GM11168 (cell line): ENCODE data around the gene CPLANE2.

Source experiments
- in situ Hi-C: fragments of 300-500 bp; cut with MboI; formaldehyde crosslinking; loops from one replicate; pipeline ENCODE4 v1.12.0; 2022; ENCODE audit warnings: low sequenced_read_pairs; ENCODE audit not compliant: unreplicated experiment

Gene CPLANE2

DNA sequence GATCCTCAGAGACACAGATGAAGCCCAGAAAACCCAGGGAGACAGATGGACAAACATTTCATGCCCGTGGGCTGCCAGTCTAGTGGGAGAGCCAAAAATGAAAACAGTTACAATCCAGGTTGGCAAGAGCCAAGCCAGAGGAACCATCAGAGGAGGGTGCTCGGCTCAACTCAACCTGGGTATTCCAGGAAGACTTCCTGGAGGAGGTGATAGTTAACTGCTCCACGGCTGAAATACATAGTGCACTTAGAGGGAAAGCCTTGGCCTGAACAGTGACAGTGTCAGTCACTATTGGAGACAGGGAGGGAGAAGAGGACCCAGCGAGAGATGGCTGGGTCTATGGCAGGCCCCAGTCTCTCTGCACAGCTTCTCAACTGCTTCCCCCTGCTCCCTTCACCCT lies 26.4 kb downstream of the CPLANE2 start:
- in situ Hi-C loops: no loop called here

DNA sequence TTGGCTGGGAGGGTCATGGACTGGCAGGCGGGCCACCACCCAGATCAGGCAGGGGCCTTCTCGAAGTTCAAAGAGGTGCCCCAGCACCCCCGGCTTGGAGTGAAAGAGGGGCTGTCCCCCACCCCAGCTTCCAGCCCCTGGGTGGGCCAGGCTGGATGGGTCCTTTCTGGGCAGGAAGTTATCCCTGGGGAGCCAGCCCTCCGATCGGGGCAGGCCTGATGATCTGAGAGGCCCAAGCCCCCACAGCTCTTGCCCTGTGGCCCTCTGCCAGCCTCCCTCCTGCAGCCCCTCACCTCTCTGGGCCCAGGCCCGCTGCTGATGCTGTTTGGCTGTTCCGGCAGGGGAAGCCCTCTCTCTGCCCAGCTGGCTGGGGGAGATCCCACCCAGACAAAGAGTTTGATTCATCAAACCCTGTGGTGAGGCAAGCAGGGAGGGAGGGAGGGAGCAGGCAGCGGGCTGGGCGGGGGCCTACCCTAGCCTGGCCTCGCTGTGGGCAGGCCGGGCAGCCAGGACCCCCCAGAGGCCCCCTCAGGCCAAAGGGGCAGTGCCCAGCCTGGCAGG lies 27.1 kb downstream of the CPLANE2 start:
- in situ Hi-C loops: no loop called here

DNA sequence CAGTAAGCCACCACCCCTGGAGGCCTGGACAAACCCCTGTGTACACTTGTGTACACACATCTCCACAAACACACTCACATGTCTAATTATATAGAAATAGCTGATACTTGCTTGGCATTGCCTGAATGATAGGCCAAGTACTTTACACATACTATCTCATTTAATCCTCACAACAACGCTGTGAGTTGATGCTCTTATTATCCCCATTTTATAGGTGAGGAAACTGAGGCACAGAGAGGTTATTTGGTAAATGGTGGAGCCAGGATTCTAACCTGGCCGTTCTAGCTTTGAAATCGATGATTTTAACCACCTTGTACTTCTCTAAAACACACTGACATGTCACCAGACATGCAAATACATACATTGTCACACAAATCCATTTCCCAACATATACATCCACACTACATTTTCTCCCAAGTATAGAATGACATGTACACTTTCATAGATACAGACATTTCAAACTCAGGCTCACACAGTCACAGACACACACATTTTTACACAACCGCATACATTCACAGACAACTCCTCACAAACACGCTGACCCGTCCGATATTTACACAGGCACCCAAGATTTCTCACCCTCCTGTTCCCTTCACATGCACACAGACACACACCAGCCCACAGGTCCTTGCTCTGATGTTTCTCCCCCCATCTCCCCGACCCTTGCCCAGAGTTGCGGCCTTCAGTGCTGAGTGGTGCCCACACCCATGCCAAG lies 27.7 kb downstream of the CPLANE2 start:
- in situ Hi-C loops: no loop called here

DNA sequence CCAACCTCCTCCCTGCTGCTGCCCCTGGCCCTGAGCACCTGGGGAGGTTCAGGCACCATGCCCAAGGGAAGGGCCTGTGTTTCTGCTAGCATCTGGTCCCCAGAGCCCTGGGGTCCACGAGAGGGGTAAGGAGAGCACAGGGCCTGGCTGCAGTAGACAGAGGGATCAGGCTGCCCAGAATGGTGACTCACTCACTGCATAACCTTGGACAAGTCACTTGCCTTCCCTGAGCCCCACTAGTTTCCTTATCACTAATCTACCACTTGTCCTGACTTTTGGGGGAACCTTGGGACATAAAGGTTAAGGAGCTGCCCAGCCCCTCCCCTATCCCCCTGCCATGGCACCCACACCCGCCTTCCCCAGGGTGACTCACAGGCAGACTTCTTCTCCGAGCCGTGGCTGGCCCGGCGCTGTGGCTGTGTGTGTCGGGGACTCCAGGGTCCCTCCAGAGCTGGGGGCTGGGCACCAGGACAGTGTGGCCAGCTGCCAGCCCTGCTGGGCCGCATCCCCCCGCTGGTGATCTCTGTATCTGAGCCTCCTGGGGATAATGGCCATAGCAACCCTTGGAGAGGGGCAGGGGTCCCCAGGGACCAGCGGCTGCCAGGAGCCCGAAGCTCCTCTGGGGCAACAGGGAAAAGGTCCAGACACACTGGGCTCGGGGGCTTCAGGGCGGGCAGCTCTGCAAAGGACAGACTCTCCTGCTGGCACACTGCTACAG lies 28.6 kb downstream of the CPLANE2 start:
- in situ Hi-C loops: no loop called here

DNA sequence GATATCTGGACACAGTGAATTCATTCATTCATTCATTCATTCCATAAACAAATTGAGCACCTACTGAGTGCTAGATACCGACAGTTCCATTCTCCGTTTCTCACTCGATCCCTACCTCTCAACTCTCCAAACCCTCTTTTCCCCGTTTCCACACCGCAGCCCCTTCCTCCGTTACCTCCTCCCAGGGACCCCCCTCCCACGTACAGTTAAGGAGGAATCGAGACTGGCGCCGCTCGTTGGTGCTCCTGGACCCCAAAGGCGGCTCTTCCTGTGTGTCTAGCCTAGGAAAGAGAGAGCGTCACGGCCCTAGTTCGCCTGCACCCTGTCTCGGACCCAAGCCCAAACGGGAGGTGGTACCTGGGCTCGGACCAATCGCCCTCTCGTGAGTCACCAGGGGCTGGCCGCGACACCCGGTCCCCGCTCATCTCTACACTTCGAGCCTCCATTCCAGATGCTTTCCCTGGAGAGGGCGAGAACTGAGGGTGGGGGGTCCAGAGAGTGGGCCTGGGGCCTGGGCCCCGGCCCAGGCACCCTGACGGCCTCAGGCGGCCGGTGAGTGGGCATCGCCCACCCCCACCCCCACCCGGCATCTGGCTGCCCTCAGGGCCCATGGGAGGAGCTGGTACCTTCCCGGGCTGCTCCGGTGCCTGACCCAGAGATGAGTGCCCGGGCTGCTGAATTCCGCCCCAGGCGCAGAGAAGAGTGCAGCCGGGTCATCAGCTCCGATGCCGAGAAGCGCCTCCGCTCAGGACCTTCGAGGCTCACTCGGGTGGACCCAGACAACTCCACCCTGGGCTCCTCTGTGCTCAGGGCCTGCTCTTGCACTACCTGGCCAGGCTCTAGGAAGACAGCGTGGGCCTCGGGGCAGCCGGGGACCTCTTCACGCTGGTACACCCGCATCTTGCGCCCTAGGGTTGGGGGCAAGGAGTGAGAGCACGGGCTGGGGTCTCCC lies 29.4 kb downstream of the CPLANE2 start:
- in situ Hi-C loops: no loop called here

DNA sequence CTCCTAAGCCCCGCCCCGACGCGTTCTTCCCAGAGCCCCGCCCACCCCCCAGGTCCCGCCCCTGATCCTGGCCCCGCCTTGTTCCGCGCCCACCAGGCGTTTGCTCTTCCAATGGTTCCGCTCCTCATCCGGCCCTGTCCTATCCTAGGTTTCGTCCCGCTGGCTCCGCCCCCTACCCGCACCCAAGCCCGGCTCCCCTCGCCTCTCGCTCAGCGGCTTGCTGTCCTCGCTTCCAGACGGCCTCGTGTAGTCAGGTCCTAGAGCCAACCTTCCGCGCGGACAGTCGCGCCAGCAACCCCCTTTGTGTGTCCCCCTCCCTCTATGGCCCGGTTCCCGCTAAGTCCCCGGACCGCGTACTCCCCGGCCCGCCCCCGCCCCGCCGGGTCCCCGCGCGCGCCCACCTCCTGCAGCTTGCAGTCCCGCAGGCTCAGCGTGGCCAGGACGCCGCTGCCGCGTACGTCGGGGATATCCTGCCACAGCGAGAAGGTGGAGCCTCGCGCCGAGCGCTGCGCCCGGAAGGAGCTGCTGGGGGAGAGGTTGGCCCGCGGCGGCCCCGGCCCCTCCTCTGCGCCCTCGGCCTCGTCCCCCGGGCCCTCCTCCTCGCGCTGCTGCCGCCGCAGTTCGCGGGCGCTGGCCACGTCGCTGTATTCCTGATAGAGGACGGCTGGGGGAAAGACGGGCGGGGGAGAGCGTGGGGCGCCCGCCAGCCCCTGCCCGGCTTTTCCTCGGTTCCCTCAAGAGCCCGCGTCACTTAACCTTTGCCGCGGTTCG lies 30.3 kb downstream of the CPLANE2 start:
- in situ Hi-C loops: no loop called here

DNA sequence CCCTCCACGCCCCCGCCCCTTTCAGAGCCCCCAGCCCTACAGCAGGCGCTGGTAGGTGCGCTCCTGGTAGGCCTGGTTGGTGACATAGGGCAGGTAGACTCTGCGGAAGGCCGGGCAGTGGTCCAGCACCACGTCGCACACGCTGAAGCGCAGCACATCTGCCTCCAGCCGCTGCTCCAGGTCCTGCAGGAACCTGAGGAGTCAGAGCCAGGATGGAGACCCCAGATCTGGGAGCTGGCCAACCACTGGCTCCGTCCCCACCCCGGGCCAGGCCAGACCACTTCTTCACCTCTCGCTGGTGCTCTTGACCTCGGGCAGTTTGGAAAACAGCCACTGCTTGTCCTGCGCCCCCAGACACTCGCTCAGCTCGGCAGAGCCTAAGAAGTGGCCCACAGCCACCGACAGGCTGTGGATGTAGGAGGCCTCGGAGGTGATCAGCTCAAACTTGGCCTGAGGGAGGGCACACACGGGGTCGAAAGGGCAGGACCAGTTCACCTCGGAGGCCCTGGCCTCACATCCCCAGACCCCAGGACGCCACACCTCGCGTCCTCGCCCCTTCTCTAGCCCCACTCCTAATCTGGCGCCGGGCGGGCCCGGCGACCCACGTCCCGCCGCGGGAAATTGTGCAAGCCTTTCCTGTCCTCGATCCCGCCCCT lies 31.0 kb downstream of the CPLANE2 start:
- in situ Hi-C loops: no loop called here

DNA sequence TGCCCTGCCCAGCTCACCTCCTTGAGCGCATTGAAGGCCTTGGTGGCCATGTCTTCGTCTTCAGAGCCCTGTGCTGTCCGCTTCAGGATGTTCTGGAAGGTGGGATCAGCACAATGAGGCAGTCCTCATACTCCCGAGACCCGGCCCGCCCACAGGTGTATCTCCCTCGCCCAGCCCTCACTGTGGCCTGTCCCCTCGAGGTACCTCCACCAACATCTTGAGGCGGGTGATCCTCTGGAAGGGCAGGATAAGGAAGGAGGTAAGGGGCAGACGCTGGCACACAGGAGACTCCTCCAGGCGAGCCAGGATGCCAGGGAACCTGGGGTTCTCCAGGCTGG lies 31.7 kb downstream of the CPLANE2 start:
- in situ Hi-C loops: no loop called here

DNA sequence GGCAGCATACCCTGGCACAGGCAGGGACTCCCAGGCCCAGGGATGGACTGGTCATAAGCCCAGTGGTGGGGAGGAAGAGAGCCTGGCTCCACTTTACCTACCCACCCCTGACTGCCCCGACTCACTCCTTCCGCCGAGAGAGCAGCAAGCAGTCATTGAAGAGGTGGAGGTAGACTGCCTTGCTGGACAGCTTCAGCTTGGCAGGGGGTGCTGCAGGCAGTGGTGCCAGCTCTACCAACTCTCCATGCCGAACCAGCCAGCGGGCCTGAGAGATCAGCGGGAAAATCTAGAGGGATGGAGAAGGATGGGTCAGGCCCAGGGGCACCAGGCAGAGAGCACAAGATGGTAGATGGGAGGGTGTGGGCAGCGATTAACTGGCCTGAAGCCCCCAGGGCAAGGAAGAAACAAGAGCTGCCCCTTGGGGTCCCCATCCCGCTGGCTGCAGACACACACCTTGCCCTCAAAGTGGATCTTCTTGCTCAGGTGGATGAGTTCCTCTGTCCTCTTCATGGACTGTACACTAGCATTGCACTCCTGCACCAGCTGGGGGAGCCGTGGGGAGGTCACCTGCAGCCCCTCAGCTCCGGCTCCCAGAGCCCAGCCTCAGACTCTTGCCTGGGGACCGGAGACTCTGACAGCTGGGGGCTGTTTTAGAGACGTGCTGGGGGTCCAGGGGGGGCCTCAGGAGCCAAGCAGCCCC lies 32.2 kb downstream of the CPLANE2 start:
- in situ Hi-C loops: no loop called here

DNA sequence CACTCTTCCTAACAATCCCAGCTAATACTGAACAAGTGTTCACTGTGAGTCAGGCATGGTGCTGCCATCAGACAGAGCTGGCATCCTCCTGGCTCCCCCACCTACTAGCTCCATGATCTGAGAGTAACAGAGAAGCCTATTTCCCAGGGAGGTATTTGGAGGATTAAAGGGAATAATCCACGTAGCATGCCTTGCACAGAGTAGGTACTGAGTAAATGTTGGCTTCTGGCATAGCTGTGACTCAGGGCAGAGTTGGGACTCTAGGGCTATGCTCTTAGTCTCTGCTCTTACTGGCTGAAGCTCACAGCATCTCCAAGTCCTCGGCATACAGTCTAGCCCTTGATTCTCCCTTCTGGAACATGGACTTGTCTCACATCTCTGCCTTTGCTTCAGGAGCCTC lies 32.8 kb downstream of the CPLANE2 start:
- in situ Hi-C loops: no loop called here

DNA sequence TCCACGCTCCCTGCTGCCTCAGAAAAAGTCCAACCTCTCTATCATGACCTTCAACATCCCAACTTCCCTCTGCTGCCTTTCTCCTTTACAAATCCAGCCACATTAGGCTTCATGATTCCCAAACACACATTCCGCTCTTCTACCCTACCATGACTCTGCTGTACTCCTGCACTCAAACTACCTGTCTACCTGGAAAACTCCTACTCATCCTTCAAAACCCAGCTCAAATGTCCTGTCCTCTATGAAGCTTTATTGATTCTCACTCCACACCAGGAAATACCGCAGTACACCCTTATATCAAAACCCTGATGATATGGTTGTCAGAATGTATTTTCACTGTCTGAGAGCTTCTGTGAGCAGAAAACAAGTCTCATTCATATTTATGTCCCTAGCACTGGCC lies 33.4 kb downstream of the CPLANE2 start:
- in situ Hi-C loops: no loop called here

DNA sequence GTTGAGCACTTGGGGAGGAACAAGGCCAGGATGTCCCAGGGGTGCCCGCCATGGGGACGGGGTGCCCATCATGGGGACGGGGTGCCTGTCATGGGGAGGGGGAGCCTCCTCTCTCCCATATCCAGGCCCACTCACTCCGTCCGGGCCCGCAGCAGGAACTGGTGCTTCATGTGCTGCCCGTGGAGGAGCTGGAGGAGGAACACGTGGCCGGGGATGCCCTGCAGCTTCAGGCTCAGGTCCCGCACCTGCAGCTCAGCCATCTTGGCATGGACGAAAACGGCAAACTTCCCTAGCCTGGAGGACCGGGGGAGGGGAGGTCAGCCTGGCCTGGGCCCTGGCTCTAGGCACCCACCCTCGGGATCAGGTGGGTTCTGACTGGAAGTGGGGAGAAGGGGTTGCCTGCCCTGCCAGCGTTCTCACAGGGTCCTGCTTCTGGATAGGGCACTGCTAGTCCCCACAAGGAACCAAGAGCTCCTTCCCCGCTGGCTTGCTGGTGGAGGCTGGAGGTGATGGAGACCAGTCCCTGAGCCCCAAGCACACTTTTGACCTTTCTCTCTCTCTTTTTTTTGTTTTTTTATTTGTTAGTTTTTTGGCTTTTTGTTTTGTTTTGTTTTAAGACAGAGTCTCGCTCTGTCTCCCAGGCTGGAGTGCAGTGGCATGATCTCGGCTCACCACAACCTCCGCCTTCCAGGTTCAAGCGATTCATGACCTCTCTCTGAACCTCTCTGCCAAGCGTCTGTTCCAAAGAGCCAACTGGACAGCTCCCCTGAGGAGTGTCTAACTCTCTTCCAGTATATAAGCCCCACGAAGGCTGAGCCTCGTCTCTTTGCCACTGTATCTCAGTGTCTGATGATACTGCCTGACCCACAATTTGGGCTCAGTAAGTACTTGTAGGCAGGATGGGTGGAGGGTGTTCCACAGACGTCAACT lies 34.4 kb downstream of the CPLANE2 start:
- in situ Hi-C loops: no loop called here

DNA sequence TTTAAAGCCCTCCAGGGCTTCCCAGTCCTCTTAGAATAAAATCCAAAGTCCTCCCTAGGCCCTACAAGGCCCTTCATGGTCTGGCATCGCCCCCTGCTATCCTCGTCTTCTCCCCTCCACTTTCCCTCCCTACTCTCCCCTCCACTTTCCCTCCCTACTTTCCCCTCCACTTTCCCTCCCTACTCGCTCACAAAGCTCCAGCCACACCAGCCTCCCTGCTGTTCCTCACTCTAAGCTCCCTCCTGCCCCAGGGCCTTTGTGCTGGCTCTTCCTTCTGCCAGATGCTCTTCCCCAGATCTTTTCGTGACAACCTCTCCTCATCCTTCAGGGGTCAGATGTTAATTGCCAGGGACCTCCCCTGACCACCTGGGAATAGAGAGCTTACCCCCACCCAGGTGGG lies 37.3 kb downstream of the CPLANE2 start:
- in situ Hi-C loops: loop anchor here (5.0 kb wide), 1 partner anchor 117 kb away; no protein-coding TSS in a partner anchor

DNA sequence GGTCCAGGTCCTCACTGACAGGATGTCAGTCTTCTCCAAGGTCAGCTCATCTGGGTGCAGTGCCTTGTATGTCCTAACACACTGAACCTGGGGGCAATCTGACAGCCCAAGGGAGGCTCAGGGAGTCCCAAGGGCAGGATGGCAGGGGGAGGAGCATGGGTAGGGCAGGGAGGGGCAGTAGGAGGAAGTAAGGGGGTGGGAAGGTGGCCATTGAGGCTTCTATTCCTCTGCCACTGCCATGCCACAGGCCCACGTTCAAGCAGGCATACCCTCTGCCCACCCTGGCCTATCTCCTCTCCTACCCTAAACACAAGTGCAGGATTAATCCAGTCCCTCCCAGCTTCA lies 37.9 kb downstream of the CPLANE2 start:
- in situ Hi-C loops: loop anchor here (5.0 kb wide), 1 partner anchor 117 kb away; no protein-coding TSS in a partner anchor

DNA sequence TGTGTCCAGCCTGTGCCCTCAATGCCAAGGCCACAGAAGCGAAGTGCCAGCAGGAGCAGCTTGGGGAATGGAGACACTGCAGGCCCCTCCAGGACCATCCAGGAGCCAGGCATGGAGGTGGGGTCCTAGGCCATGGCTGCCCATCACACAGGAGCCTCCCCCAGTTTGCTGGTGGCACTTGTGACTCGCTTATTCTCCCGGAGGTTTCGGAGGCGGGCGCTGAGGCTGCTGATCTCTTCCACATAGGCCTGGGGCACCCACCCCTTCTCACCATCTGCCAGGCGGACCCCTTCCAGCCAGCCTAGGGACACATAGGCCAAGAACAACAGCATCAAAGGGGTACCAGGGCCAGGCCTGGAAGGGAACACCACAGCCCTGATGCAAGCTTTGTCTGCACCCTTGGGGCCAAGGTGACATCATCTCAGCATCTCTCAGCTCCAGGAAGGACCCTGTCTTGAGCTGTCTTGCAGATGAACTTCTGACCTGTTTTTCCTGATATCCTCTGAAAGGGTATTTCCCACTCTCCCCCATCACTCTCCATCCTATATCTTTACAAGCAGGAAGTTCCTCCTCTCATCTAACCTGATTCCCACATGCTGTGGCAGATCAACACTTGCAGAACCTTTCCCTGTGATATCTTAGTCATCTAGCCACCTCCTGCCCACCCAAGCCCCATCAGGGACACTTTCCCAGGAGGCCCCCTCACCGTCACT lies 38.4 kb downstream of the CPLANE2 start:
- in situ Hi-C loops: loop anchor here (5.0 kb wide), 1 partner anchor 116 kb away; no protein-coding TSS in a partner anchor

DNA sequence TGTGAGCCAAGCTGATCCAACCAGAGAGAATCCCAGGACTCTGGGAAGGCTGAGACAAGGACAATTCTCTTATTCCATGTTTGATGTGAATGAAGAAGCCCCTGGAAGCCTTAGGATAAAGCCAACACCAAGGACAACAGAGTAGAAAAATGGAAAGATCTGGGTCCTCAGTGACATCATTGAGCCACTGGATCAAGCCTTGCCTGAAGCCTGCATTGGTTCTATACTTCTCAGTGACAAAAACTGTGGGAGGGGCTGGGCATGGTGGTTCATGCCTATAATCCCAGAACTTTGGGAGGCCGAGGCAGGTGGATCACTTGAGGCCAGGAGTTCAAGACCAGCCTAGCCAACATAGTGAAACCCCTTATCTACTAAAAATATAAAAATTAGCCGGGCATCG lies 40.1 kb downstream of the CPLANE2 start:
- in situ Hi-C loops: loop anchor here (5.0 kb wide), 1 partner anchor 115 kb away; no protein-coding TSS in a partner anchor

DNA sequence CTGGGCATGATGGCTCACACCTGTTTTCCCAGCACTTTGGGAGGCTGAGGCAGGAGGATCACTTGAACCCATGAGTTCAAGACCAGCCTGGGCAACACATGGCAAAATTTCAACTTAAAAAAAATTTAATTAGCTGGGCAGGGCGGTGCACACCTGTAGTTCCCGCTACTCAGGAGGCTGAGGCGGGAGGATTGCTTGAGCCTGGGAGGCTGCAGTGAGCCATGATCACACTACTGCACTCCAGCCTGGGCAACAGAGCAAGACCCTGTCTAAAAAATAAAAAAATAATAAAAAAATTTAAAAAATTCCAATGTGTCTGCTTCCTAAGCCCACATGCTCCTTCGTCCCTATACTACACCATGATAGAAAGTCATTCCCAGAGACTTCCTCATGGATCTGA lies 40.8 kb downstream of the CPLANE2 start:
- in situ Hi-C loops: loop anchor here (5.0 kb wide), 1 partner anchor 114 kb away; no protein-coding TSS in a partner anchor
